PC-3 (cell line): ENCODE measurements around the gene HP1BP3.
A peak's percentile ranks its signal among the peaks of the same experiment; 100 is the strongest.

Experiments
- CTCF ChIP-seq: fragments of 300-600 bp; sonication (generic); conservative IDR thresholded peaks from 2 replicates; pipeline ENCODE4 v1.5.1; 2017; ENCODE audit warnings: antibody characterized with exemption, low read depth, mild to moderate bottlenecking, low read length
- EZH2 ChIP-seq: fragments of 300-600 bp; sonication (generic); IDR thresholded peaks from one replicate; pipeline ENCODE4 v1.6.1; 2017; ENCODE audit warnings: antibody characterized with exemption, mild to moderate bottlenecking, low read length; ENCODE audit not compliant: unreplicated experiment

DNA sequence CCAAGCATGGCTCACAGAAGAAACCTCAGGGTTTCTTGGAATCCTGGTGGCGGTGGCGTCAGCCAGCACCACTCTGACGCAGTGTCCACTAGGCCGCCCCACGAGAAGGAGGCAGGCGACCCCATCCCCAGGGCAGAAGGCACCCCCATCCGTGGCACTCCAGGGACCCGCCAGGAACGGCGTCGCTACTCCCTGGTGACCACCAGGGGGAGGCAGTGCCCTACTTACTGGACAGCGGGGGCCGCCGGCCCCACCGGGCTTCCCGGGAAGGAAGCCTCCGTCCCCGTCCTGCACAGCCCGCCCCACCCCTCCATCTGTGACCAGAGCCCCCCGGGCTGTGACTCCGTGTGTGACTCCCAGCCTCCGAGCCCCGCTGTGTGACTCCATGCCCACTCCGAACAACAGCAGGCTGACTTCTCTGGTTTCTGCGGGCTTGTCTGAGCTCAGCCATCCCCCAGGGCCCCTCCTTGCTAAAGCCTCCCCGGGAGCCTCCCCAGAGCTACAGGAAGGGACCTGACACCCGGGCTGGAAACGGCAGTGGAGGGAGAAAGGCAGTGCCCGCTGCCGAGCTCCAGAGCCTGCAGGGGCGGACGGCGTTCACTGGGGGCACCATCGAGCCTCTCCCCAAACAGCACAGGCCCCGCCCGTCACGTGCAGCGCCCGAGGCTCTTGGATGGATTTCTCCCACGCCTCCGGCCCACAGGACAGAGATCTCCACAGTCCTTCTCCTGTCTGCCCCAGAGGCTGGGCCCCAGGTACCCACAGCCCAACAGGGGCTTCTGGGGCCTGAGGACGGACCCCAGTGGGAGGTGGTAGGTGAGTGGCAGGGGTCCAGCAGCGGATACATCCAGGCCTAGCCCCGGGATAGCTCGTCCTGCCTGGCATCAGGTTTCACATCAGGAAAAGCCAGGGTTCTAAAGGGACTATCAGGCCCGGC, 90.4 kb downstream of the HP1BP3 start:
- TF ChIP-seq CTCF (peak; percentile 80), EZH2 (no peak)
